Measurements from ENCODE around the gene SLC25A21.
"Not testable (repeated sequence)": the region's sequence is repeated elsewhere in the genome, so short reads cannot be mapped to it uniquely, and the experiment has no call there.

The SLC25A21 gene

GRCh38 chr14:37186865-37187264, 14.5 kb upstream of the SLC25A21 start:
- no peak for DNase-seq (ENCODE audit: low read depth)

- DNase-seq (ENCODE audit: low read depth), result no peak
These were observed 13.3 kb upstream of the SLC25A21 start for GRCh38 chr14:37185670-37186069.

- DNase-seq (ENCODE audit: low read depth), result not testable (repeated sequence)
These were observed 12.1 kb upstream of the SLC25A21 start for GRCh38 chr14:37184520-37184919.

GRCh38 chr14:37181441-37181840, 9.0 kb upstream of the SLC25A21 start:
- DNase-seq (ENCODE audit: low read depth), result no peak

GRCh38 chr14:37180886-37181285, 8.5 kb upstream of the SLC25A21 start:
- not testable (repeated sequence) for DNase-seq (ENCODE audit: low read depth)

DNA sequence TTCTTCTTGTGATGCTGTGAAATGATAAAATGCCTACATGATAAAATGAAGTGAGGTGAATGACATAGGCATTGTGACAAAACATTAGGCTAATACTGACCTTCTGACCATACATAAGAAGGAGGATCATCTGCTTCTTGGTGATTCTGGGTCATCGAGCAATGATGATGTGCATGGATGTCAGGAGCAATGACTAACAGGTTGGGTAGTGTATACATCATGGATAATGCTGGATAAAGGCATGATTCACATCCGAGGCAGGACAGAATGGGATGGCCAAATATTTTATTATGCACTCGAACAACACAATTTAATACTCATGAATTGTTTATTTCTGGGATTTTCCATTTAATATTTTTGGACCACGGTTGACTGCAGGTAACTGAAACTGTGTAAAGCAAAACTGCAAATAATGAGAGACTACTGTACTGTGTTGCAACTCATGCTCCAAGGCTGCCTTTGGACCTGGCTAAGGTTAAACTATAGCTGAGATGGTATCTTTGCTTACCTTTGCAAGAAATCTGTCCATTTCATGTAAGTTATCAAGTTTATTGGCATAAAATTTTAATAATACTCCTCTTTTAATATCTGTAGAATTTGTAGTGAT, 7.6 kb upstream of the SLC25A21 start:
- DNase-seq (ENCODE audit: low read depth), result no peak

DNA sequence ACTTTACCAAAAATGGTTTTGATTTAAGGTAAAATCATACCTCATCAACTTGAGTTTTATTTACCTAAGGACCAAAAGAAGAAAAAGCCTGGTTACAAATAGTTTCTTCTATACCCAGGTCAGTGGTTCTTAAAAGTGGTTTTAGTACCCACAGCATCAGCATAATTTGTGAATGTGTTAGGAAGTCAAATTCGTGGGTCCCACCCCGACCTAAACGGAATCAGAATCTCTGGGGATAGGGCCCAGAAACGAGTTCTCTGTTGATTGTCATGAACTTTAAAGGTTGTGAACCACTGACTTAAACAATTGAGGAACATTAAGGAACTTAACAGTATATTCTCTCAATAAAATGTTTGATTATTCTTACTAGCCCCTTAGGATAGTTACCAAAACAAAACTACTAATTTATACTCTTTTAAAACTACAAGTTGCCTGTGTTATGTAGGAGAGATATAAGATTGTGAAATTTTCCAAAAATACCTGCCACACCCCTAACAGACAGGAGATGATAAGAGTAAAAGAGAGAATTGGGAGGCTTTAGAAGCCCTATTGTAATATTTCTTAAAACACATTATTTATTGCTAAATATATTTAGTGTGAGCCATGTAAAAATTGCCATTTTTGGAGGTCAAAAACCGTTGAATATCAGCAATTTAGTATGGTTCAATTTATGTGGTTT, 669 bp upstream of the SLC25A21 start:
- no peak for DNase-seq (ENCODE audit: low read depth)

- no peak for DNase-seq (ENCODE audit: low read depth)
These were observed 755 bp downstream of the SLC25A21 start for GRCh38 chr14:37171678-37172023.

GRCh38 chr14:37170993-37171392, 1.4 kb downstream of the SLC25A21 start:
- DNase-seq (ENCODE audit: low read depth), result no peak

DNA sequence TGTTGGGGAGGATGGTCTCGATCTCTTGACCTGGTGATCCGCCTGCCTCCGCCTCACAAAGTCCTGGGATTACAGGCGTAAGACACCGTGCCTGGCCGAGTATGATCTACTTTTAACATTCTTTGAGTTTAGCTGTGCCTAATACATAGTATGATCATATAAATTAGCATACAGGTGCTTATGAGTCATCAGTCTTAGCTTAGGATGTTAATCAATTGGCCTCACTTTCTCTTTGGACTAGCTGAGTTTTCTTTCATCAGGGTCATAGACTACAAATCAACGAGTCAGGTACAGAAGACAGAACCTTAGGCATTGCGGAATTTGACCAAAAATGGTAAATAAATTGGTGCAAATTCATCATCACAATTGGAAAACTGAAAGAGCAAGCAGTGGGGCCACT, 2.2 kb downstream of the SLC25A21 start:
- DNase-seq (ENCODE audit: low read depth), result no peak

- no peak for DNase-seq (ENCODE audit: low read depth)
These were observed 3.7 kb downstream of the SLC25A21 start for GRCh38 chr14:37168721-37169120.

GRCh38 chr14:37167151-37168047, 5.0 kb downstream of the SLC25A21 start:
- DNase-seq (ENCODE audit: low read depth), result no peak

- DNase-seq (ENCODE audit: low read depth), result no peak
These were observed 6.6 kb downstream of the SLC25A21 start for GRCh38 chr14:37165794-37166193.

DNA sequence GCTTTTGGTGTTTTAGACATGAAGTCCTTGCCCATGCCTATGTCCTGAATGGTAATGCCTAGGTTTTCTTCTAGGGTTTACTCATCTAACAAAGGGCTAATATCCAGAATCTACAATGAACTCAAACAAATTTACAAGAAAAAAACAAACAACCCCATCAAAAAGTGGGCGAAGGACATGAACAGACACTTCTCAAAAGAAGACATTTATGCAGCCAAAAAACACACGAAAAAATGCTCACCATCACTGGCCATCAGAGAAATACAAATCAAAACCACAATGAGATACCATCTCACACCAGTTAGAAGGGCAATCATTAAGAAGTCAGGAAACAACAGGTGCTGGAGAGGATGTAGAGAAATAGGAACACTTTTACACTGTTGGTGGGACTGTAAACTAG, 10.1 kb downstream of the SLC25A21 start:
- DNase-seq (ENCODE audit: low read depth), result not testable (repeated sequence)

DNA sequence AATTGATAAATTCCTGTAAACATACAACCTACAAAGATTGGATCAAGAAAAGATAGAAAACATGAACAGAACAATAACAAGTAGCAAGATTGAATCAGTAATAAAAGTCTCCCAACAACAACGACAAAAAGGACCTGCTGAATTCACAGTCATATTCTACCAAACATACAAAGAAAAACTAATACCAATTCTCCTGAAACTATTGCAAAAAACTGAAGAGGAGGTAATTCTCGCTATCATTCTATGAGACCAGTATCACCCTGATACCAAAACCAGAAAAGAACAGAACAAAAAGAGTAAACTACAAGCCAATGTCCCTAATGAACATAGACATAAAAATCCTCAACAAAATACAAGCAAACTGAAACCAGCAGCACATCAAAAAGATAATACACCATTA, 14.4 kb downstream of the SLC25A21 start:
- DNase-seq (ENCODE audit: low read depth), result no peak

GRCh38 chr14:37153483-37153882, 18.9 kb downstream of the SLC25A21 start:
- DNase-seq (ENCODE audit: low read depth), result no peak

DNA sequence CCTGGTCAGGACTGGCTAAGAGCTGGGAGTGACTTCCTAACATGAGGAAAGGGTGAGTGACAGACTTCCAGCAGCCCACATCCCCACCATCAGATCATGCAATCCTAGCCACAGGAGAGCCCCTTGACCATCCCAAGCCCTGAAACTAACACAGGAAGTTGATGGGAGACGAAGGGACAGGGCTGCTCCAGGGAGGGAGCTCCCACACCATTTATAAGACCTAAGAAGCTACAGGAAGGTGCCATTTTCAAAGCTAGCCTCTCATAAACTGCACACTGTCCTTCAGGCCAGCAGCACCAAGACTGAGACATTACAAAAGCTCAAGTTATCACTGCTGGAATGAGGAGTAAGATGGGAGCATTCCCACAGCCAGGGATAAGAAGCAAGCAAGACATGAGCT, 19.4 kb downstream of the SLC25A21 start:
- DNase-seq (ENCODE audit: low read depth), result no peak

- DNase-seq (ENCODE audit: low read depth), result peak; percentile 27
These were observed 22.0 kb downstream of the SLC25A21 start for GRCh38 chr14:37150414-37150813.

GRCh38 chr14:37147310-37147880, 25.0 kb downstream of the SLC25A21 start:
- no peak for DNase-seq (ENCODE audit: low read depth)

- DNase-seq (ENCODE audit: low read depth), result not testable (repeated sequence)
These were observed 26.0 kb downstream of the SLC25A21 start for GRCh38 chr14:37146438-37146837.

GRCh38 chr14:37145395-37145794, 27.0 kb downstream of the SLC25A21 start:
- no peak for DNase-seq (ENCODE audit: low read depth)

DNA sequence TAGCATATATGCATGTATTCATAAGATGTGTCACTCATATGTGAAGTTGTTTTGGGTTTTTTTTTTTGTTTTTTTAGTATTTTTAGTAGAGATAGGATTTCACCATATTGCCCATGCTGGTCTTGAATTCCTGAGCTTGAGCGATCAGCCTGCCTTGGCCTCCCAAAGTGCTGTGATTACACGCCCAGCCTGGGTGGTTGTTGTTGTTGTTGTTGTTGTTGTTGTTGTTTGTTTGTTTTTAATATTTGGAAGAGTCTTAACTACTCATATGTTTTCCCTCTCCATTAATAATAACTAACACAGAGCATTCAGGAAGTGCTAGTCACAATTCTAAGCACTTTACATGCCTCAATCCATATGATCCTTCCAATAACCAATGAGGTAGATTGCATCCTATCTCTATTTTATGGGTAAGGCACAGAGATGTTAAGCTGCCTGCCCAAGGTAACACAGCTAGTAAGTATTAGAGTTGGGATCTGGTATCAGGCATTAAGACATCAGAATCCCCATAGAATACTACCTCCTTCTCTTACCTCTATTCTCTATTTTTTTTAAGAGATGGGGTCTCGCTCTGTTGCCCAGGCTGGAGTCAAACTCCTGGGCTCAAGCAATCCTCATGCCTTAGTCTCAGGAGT, 27.6 kb downstream of the SLC25A21 start:
- no peak for DNase-seq (ENCODE audit: low read depth)

Measured in fibroblast of the conjunctiva (primary cell).